ENCODE measurements around the gene DDI2. TPM values are rescaled to one million over a fixed set of nuclear protein-coding genes. Genes with fewer than 3 reads are reported as not detected.

The DDI2 gene
- total and polyA plus RNA-seq, 9 of the 15 experiments (the other 6 are each of a cell fraction or from before 2014, with no cell fraction given) = 6.5 to 48.4 (median 21.2) TPM

- TF ChIP-seq TEAD1 (CRISPR knock-in tag; IDR thresholded peaks at IDR 0.05) (no peak), ZNF584 (CRISPR knock-in tag; IDR thresholded peaks at IDR 0.05; ENCODE audit: low read depth) (0 out of 2 replicates have a peak, but pooled peaks have one; percentile 36)
Measured at GRCh38 chr1:15674386-15675159, 57.3 kb downstream of the DDI2 start (continued).

- no peak for ATAC-seq
- Histone ChIP-seq H3K4me2 (ENCODE audit: insufficient read depth, low read length) (no peak overlapping the region), H2AFZ (ENCODE audit: low read depth, low read length) (no peak overlapping the region), H3K4me1 (replicated peaks in 1 of 2; ENCODE audit: control insufficient read depth in 2 of 2, insufficient read depth in 2 of 2, low read length in 2 of 2) (peaks cover 7 to 8% of the 10 kb centered on the region in 2 experiments; a peak in 4 of 5 replicates), H3K4me3 (no peak overlapping the region), H3K79me2 (ENCODE audit: control insufficient read depth, insufficient read depth, low read length) (no peaks in the 10 kb centered on the region), H3K36me3 (ENCODE audit: control insufficient read depth, insufficient read depth, low read length) (no peaks in the 10 kb centered on the region), H3K27ac (ENCODE audit: extremely low read depth, low read depth, low read length) (no peak overlapping the region; the same call in 2 of the 3 replicates), H3K9me3 (replicated peaks; ENCODE audit: control insufficient read depth, insufficient read depth, low read depth, low read length) (peaks cover 10% of the 10 kb centered on the region), H4K20me1 (replicated peaks; ENCODE audit: control insufficient read depth, insufficient read depth, low read length) (no peaks in the 10 kb centered on the region), H3K9ac (ENCODE audit: insufficient read depth in 1 of 2, low read depth in 2 of 2, low read length in 2 of 2) (no peak overlapping the region), H3K9me1 (ENCODE audit: control insufficient read depth, insufficient read depth, low read length) (no peaks in the 10 kb centered on the region), H3K27me3 (ENCODE audit: control insufficient read depth in 2 of 2, insufficient read depth in 2 of 2, low read length in 2 of 2) (no peaks in the 10 kb centered on the region)
- WGBS (ENCODE audit: insufficient coverage, low coverage, missing lambda C conversion rate) = 45% methylated on average over 2 of the region's 2 CpGs
- no TSS peak for BruUV-seq (replicated peaks)
- in situ Hi-C loops (cut with MboI) = no loop called here
- intact Hi-C loops (cut with micrococcal nuclease) = no loop called here
- CTCF ChIA-PET (ENCODE audit: low intra/inter-chr PET ratio) = no interaction called here
- FAIRE-seq = no peak
- POLR2A ChIA-PET = interaction anchor here (0.8 to 2.9 kb wide), 4 partner anchors 9 to 16 kb away, joined by 3 to 11 read pairs (median 6); a partner anchor contains a TSS
- 0 out of 2 replicates have a peak, but pooled peaks have one; percentile 10 for TF ChIP-seq OTX1 (CRISPR knock-in tag; IDR thresholded peaks at IDR 0.05)
- TF ChIP-seq KDM1A (IDR thresholded peaks at IDR 0.05) = no peak
- no peak for DNase-seq (ENCODE audit: extremely low read depth in 1 of 4, low spot score in 3 of 4)
Measured at GRCh38 chr1:15676010-15676409, 58.8 kb downstream of the DDI2 start.
